ENCODE measurements around the gene EPHB2.

Gene EPHB2

DNA sequence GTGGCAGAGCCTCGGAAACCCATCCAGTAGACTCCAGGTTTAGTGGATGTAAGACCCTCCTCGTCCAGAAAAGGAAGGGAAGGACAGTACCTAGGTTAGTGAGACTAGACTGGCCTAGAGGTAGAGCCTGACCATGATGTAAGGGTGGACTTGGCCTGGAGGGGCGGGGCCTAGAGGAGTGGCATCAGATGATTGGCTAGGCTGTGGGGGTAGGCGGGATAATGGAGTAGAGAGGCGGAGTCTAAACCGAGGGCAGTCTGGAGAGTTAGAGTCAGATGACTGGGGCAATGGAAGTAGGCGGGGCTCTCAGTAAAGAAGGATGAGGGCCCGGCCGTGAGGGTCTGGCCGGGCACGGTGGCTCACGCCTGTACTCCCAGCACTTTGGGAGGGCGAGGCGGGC lies 70.1 kb downstream of the EPHB2 start:
- no peak for DNase-seq (ENCODE audit: low read depth)

DNA sequence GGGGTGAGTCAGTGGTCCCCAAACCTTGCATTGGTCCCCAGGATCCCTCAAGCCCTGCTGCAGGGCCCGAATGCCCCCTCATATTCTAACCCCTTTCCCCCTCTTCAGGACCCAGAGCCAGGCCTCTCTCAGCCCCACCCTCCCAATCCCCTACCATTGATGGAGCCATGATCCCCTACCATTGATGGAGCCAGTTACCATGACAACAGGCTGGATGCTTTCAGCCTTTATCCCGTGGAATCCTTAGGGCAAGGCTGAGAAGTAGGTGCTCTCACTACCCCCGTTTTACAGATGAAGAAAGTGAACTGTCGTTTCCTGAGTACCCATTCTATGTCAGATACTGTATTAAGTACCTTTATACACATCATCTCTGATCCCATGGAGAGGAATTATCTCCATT lies 70.8 kb downstream of the EPHB2 start:
- no peak for DNase-seq (ENCODE audit: low read depth)

DNA sequence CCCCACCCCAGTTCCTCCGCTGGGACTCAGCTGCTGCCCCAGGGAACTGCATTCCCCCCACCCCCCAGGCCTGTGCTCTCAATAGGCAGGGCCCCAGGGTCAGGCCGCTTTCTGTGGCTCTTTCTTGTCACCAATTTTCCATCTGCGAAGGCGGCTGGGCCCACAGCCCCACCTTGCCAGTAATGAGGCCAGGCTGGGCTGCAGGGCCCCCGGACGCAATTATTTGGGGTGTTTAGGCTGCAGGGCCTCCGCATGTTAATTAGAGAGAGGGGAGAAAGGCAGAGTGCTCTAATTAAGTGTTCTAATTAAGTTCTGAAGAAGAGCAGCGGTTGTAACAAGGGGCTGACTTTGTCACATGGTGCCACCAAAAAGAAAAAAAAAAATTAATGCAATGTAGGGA lies 71.8 kb downstream of the EPHB2 start:
- DNase-seq (ENCODE audit: low read depth): no peak

DNA sequence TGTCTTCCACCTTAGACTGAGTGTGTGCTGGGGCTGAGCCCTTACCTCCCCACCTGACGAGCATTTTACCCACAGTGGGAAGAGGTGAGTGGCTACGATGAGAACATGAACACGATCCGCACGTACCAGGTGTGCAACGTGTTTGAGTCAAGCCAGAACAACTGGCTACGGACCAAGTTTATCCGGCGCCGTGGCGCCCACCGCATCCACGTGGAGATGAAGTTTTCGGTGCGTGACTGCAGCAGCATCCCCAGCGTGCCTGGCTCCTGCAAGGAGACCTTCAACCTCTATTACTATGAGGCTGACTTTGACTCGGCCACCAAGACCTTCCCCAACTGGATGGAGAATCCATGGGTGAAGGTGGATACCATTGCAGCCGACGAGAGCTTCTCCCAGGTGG lies 73.7 kb downstream of the EPHB2 start:
- no peak for DNase-seq (ENCODE audit: low read depth)

DNA sequence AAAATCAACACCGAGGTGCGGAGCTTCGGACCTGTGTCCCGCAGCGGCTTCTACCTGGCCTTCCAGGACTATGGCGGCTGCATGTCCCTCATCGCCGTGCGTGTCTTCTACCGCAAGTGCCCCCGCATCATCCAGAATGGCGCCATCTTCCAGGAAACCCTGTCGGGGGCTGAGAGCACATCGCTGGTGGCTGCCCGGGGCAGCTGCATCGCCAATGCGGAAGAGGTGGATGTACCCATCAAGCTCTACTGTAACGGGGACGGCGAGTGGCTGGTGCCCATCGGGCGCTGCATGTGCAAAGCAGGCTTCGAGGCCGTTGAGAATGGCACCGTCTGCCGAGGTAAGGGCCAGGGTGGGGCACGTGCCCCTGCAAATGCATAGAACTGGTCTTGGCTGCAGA lies 74.1 kb downstream of the EPHB2 start:
- no peak for DNase-seq (ENCODE audit: low read depth)

DNA sequence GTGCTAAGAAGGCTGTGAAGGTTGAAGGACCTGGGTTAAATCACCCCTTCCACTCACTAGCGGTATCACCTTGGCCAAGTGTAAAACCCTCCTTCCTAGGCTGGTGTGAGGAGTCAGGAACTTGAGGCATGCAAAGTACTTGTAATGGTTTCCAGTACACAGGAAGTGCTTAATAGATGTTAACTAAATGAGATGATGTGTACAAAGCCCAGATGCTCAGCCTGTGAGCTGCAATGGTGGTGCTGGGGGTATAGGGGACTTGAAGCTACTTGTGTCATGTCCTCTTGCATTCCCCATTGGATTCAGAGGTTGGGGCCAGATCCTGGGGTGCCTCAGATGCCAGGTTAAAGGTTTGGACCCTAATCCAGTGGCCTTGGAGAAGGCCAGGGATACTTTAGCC lies 75.5 kb downstream of the EPHB2 start:
- DNase-seq (ENCODE audit: low read depth): no peak

DNA sequence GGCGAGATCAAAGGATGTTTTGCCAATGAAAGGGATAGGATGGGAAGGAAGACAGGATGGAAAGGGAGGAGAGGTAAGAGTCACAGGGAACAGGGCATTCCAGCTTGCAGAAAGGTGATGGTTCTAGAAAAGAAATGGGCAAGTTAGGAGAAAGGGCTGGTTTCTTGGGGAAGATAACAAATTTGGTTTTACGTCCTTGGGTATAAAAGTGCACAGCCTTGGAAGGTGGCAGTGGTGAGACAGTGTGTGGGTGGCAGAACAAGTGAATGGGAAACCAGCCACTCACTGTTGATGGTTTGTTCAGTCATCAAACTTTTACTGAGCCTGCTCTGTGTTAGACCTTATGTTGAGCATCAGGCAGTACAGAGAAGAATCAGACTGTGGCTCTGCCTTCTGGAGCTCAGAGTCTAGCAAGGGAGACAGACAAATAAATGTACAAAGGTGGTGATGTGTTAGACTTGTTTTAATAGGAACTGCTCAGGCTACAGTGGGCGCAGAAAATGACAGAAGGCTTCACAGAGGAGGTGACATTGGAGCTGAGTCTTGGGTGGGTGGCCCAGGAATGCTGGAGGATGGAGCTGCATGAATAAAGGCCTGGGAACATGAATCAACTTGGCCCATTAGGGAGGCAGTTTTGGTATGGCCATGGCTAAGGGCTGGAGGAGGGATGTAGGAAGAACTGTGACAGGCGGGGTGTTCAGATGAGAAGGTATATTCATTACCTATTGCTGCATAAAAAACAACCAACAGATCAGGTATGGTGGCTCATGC lies 76.3 kb downstream of the EPHB2 start:
- DNase-seq (ENCODE audit: low read depth): no peak

DNA sequence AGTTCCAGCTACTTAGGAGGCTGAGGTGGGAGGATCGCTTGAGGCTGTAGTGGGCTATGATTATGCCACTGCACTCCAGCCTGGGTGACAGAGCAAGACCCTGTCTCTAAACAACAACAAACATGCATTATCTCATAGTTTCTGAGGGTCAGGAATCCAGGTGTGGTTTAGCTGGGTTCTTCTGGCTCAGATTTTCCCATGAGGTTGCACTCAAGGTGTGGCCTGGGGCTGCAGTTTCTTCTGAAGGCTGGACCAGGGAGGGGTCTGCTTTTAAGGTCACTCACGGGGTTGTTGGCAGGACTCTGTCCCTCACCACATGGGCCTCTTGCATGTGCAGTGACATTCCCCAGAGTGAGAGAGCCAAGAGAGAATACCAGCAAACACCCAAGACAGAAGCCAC lies 77.0 kb downstream of the EPHB2 start:
- no peak for DNase-seq (ENCODE audit: low read depth)

DNA sequence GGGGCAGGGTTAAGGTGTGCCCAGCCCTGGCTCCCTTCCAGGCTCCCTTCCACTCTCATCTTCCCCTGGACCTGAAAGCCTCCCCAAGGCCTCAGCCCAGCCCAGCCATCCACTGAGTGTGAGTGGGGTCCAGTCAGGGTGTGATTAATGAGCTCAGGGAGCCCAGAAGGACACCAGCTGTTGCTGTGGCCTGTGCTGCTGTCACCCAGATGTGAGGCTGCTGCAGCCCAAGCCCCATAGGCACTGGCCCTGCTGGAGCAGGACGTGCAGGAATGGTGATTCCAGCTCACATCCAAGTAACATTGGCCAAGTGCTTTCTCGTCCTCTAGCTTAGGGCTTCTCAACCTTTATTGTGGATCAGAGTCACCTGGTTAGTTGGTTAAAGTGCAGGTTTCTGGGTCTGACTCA lies 77.6 kb downstream of the EPHB2 start:
- no peak for DNase-seq (ENCODE audit: low read depth)

DNA sequence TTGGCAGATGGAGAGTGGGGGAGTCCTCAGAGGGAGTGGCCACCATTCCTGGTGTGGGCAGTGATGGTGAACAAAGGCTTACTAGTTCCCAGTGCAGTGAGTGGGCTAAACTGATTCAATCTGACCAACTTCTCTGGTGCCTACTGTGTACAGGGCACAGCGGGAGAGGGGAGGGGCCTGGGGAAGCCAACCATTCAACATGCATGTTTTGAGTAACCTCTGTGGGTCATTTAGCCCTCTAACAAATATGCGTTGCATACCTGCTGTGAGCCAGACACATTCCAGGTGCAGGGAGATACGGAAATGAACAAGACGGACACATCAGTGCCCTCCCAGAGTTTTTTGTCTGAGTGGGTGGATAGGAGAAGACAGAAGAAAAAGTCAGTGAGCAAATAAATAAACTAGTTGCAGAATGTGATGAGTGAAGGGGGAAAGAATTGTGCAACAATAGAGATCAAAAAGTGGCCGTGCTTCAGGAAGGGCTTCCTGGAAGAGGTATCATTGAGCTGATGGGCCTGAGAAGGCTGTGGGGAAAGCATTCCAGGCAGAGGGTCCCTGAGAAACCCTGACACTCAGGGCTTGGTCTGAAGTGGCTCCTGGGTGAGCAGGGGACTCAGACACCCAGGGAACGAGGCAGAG lies 78.8 kb downstream of the EPHB2 start:
- DNase-seq (ENCODE audit: low read depth): no peak

DNA sequence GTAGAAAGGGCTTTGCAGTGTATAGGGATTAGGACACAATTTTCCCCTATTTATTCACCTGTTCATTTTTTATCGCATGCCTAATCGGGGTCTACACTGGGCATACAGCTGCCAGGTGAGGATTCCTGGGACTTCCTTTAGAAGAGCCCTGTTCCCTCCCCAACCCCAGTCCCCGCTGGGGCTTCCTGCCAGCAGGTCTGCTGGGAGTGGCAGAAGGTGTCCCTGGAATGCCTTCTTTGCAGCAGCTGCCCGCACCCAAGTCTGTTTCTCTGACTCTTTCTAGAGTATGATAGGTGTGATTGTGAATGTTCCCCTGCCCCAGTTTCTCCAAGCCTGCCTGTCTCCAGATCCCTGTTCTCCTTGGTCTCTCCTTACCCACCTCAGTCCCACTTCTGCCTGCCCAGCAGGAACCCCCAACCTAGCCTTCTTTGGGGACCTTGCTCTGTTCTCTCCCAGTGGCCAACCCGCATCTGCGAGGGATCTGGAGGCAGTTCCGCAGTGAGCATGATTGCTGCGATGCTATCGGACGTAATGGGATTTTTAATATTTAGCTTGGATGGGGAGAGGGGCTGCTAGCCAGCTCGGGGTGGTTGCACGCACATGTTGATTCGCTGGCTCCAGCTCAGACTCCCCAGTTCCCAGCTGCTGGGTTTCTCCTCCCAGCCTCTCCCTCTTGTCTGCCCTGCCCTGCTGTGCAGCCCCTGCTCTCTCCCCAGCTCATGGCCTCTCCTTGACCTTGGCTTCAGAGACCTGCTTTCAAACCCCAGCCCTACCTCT lies 79.8 kb downstream of the EPHB2 start:
- DNase-seq (ENCODE audit: low read depth): no peak

DNA sequence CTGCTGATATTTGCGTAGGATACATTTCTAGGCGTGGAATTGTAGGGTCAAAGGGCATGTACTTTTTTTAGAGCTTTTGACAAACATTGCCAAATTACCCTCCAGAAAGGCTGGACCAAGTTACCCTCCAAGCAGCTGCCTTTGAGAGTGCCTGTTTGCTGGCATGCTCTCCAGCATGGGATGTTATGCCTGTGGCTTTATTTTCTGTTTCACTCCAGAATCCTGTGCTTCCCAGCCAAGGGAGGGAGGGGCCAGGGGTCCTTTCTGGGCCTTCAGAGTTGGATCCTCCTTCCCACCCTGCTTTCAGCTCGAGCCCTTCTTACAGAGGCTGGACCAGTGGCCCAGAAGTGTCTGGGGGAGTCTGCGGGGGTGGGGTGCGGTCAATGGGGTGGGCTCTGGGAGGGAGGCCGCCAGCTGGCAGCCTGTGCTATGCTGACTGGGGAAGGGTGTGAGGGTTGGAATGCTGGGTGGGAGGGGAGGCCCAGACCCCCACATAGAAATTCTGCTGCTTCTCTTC lies 81.2 kb downstream of the EPHB2 start:
- no peak for DNase-seq (ENCODE audit: low read depth)

DNA sequence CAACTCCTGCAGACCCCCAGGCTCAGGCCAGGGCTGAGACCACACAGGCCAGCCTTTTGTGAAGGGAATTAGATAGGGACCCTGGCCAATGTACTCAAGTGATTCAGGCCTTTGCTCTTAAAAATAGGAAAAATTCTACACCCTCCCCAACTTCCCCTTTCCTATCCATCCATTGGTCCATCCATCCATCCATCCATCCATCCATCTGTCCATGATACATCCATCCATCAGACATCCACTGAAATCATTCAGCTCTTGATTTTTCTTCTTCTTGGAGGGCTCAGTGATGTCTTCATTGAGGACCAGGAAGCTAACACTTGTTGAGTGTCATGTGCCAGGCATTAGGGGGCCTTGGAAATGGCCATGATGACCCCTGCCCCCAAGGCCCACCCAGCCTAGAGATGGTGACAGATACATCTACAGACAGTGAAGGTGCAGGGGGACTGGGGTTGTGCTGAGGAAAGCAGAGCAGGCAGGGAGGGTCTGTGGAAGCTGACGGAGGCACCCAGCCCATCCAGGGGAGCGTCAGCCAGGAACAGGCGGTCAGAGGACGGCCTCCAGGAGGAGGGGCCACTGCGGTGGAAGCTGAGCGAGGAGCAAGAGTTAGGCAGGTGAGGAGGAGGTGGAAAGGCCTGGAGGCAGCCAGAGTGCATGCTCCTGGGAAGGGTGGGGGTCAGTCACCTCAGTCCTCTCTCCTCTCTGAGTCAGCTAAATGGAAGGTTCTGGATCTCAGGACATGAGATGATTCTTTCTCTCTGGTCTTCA lies 81.9 kb downstream of the EPHB2 start:
- no peak for DNase-seq (ENCODE audit: low read depth)

DNA sequence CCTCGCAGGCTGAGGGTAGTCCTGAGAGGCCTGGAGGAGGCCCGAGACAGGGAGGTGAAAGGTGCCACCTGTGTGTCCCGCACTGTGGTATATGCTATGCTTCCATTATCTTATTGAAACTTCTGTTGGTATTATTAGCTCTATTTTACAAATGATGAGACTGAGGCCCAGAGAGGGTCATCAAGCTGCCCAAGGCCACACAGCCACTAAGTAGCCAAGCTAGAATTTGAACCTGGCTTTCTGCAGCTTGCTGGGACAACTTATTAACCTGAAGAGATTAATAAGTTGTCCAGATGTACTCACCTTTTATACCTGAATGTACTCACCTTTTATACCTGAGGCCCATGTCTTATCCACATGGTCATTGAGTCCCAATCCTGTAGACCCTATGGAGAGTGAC lies 83.0 kb downstream of the EPHB2 start:
- no peak for DNase-seq (ENCODE audit: low read depth)

DNA sequence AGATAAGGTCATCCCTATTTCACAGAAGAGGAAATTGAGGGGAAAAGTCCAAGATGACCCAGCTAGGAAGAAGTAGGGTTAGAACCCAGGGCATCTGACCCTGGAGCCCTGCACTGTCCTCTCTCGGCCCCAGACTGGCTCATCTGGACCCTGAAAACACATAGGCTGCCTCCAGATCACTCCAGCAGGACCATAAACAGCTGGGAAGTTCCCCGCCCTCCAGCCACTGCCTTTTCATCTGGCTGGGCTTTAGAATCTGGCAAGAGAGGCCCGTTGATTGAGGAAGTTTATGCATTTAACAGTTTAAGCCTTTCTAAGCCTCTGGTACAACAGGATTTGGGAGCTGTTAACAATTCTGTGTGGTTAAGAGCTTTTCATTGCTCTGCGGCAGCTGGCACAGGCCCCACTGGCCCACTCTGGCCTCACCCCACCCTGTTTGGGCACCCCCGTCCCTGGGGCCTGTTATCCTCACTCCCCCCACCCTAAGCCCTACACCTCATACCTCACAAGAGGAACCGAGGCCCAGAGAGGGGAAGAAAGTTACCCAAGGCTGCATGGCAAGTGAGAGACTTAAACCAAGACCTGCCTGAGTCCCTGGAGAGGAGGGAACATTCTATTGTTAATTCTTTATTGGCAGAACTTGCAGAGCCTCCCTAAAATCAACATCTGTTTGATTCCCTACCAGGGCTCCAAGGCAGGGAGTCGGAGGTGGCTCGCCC lies 84.2 kb downstream of the EPHB2 start:
- DNase-seq (ENCODE audit: low read depth): no peak

DNA sequence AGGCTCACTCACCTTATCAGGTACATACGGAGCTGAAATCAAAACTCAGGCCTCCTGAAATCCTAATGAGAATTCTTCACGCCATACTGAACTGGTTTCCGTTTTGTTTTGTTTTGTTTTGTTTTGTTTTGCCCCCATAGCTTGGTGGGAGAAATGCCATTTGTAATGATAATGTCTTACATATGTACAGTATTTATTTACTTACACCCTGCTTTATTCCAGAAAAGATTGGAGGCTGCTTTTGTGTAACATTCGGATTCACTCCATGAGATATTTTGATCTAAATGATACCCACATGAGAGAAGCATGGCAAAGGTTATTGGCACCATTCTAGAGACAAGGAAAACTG lies 84.7 kb downstream of the EPHB2 start:
- DNase-seq (ENCODE audit: low read depth): no peak

DNA sequence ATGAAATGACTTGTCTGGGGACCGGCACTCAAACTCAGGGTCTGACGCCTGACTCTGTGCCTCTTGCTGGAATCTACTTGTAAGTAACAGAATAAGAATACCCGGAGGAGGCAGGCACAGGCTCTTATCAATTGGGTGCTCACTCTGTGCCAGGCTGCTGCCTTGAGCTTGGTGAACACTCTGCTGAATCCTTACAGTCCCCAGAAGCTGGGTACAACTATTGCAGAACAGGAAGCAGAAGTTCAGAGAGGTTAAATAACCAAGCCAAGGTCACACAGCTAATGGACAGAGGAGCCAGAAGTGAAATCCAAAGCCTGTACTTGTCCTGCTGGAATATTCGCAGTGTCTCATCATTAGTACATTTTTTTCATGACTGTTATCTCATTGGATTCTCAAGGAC lies 86.0 kb downstream of the EPHB2 start:
- no peak for DNase-seq (ENCODE audit: low read depth)

DNA sequence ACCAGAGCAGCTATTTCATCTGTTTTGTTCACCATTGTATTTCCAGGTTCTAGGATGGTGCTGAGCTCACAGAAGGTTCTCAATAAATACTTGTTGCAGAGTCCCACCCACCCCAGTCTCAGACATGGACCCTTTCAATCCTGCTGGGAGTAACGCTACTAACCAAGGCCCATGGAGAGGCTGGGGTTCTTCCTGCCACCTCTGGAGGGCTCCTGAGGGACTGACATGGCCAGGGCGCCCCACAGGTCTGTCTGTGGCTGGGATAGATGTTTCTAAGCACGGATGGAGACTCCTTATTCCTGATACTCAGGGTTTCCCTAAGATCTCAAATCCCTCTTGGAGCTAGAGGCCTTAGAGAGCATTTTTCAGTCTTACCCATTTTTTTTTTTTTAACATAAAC lies 87.4 kb downstream of the EPHB2 start:
- no peak for DNase-seq (ENCODE audit: low read depth)

DNA sequence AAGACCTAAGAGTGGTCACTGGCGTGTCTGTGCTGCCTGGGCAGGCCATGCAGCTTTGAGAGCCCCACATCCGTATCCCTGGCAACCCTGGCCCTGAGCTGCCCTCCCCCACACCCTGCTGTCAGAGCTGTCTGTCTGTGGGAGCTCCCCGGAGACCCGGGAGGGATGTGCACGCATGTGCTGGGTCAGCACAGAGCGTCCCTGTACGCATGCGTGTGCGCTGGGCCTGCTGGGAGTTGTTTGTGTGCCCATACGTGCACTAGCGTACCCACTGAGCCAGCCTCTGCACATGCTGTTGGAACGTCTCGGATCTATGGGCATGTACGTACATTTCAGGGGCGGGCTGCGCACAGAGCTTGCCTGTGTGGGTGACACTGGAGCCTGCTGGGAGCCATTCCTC lies 89.3 kb downstream of the EPHB2 start:
- DNase-seq (ENCODE audit: low read depth): no peak

DNA sequence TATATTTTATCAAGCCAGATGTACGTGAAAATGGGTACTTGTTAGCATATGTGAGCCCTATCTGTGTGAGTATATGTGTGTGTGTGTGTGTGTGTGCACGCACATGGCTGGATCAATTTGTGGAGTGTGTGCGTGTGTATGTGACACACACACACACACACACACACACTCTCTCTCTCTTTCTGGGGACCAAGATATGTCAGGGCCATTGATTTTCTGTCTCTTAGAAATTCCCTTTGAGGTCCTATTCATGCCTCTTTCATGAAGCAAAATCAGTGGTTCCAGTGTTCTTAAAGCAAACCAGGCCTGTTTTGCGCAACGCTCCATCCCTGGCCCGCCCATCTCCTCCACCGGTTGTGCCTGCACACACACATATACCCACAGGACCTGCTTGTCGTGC lies 90.0 kb downstream of the EPHB2 start:
- no peak for DNase-seq (ENCODE audit: low read depth)

DNA sequence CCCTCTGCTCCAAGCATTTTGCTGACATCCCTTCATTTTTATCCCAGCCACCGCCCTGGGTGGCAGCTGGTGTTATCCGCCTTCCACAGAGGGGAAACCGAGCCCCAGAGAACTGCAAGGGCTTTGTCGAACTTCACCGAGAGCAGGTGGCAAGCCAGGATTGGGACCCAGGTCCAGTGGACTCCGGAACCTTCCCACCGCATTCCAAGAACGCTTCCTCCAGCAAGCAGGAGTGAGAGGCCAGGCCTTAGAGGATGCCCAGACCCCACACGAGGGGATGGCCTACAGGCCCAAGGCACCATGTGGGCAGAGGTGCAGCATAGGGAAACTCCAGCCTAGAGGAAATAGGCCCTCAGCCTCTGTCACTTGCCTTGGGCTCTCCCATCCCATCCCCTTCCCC lies 90.7 kb downstream of the EPHB2 start:
- no peak for DNase-seq (ENCODE audit: low read depth)

DNA sequence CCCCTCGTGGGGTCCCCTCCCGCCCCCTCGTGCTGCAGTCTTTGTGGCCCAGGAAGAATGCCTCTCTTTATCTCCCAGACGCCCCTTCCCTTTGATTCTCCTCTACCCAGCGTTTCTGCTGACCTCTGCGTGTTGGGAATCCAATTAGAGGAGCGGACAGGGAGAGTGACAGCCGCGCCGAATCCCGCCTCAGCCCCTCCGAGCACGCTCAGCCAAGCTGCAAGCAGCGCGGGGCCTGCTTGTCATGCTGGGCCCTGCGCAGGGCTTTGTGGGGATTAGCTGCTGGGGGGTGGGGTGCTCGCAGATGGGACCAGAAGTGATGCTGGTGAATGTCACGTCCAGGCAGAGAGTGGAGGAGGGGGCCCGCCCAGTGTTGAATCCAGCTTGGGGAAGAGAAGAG lies 91.1 kb downstream of the EPHB2 start:
- DNase-seq (ENCODE audit: low read depth): no peak
